Measurements from ENCODE around the gene KCNQ1OT1.

KCNQ1OT1 gene

DNA sequence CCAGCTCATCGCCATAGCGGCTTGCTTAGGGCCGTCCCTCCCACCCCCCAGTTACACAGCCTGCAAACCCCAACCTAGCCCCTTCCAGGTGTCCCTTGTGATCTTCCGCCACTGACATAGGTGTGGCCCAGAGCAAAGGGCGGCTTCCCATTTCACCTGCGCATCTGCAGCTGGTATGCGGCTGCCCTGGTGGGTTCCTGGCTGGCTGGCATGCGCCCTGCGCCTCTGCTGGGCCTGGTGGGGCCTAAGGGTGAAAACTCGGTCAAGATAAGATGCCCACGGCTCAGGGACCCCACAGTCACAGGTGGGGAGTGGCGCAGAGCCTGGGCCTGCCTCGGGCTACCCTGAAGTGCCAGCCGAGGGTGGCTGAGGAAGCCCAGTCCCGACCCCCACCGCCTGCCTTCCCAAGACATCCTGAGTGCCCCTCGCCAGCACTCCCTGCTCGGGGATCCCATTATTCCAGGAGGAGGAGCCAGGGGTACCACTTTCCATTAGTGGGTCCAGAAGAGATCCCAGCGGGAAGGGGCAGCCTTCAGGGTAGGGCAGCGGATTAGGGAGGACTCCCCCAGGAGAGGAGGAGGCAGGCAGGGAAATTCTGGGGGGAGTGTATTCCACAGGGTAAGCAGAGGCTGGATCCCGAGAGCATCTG, 36.9 kb upstream of the KCNQ1OT1 start:
- no peak for DNase-seq

DNA sequence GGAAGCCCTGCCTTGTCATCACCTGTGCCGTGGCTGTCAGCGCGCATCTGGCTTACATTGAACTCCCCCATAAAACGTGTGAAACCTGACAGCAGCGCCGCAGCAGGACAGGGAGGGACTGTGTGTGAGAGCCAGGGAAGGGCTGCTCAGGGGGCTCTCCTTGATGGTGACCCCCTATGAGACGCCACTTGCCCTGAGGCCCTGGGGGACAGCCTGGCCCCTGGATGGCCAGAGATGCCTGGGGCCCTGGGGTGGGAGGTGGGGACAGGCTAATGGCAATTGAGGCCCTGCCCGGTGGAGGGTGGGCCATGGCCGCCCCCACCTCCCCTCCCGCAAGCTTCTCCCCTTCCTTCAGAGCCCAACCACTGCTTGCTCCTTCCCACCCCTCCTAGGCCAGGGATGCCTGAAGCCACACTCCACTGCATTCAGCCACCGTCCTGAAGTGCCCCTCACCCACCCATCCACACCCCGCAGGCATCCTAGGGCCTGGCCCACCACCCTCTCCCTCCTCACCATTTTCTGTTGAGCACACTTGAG, 35.3 kb upstream of the KCNQ1OT1 start:
- no peak for DNase-seq

- DNase-seq = no peak
Observed at GRCh38 chr11:2734181-2735052, 34.6 kb upstream of the KCNQ1OT1 start.

- no peak for DNase-seq
Observed at GRCh38 chr11:2732940-2733628, 33.3 kb upstream of the KCNQ1OT1 start.

- DNase-seq = no peak
Observed at GRCh38 chr11:2732261-2732939, 32.6 kb upstream of the KCNQ1OT1 start.

DNA sequence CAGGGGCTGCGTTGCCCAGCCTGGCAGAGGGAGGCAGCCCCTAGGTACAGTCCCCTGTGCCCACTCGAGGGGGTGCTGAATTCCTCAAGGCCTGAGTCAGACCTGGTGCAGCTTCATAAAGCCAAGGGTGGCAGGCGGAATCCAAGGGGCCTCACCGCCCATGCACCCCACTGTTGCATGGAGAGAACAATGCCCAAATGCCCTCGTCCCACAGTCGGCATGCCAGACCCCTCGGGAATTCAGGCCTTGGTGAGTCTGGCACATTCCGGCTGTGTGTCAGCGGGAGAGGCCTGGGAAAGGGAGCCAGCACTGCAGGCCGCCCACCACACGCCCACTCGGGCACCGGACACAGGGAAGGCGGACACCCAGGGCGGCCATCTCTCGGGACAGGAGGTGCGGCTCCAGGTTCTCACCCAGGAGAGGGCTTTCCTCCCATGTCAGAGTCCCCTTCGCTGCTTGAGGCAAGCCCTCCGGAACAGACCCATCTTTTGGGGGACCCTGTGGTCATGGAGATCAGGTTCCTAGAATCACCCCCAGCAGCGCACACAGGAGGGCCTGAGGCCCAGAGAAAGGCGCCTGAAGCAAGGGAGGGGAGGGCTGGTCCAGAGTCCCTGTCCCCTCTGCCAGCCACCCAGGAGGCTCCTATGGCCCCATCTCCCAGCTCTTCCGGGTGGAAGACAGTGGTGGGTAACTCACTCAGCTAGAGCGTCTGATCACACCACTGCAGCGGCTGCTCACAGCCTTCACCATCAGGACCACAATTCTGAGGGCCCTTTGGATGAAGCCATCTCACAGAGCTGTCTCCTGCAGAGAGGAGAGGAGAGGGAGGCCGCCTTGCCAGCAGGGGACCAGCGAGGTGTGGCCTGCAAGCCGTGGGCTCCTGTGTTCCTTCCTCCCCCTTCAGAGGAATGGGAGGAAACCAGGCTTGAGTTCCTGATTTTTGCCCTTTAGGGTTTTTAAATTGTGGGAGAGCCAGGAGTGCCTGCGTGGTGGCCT, 31.6 kb upstream of the KCNQ1OT1 start:
- DNase-seq = no peak

DNA sequence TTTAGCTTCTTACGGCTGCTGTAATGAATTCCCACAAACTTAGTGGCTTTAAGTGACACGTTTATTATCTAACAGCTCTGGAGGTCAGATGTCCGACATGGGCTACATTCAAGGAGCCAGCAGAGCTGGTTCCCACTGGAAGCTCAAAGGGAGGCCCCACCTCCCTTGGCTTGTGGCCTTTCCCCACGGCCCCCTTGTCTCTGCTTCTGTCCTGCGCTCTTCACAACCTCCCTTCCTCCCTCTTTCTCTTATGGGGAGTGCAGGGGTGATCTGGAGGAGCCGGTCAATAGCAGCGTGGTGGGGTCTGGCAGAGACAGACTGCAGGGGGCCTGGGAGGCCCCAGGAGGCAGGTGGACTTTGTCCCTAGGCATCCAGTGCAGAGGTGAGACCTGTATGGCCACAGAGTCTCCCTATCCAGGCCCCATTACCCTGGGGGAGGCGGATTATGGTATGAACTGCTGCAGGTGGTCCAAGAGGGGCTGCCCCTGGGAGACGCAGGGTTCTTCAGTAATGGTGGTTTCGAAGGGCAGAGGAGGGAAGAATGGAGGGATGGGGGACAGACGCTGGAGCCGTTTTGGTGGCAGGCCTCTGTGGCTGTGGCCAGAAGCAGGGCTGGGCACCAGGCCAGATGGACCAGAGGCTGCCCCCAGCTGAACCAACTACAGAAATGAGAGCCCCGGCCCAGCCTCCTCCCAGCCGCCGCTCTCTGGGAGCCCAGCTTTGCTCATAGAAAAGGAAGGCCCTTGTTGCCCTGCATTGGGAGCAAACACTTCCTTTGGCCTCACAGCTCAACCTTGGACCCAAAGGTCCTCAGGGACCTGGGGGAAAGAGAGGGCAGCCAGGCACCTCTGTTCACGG, 30.7 kb upstream of the KCNQ1OT1 start:
- no peak for DNase-seq

- DNase-seq = no peak
Observed at GRCh38 chr11:2729841-2730240, 30.0 kb upstream of the KCNQ1OT1 start.

GRCh38 chr11:2728663-2729332, 29.0 kb upstream of the KCNQ1OT1 start:
- DNase-seq = no peak

GRCh38 chr11:2728128-2728662, 28.4 kb upstream of the KCNQ1OT1 start:
- no peak for DNase-seq

DNA sequence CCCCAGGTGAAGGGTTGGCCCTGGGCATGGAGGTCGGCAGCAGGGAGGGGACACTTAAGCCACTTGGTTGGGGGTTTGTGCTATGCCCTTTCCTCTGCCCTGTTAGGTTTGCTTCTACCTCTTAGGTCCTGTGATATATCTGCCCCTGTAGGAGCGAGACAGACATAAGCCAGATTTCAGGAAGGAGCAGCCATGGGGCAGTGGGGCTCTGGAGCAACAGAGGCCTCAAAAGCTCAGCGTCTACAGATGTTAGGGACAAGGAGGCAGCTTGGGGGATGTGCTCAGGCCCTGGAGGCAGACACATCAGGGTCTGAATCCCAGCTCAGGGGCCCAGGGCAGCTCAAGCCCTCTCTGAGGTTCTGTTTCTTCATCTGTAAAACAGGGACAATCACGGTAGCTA, 27.2 kb upstream of the KCNQ1OT1 start:
- DNase-seq = no peak

- no peak for DNase-seq
Observed at GRCh38 chr11:2725368-2726300, 25.8 kb upstream of the KCNQ1OT1 start.

DNA sequence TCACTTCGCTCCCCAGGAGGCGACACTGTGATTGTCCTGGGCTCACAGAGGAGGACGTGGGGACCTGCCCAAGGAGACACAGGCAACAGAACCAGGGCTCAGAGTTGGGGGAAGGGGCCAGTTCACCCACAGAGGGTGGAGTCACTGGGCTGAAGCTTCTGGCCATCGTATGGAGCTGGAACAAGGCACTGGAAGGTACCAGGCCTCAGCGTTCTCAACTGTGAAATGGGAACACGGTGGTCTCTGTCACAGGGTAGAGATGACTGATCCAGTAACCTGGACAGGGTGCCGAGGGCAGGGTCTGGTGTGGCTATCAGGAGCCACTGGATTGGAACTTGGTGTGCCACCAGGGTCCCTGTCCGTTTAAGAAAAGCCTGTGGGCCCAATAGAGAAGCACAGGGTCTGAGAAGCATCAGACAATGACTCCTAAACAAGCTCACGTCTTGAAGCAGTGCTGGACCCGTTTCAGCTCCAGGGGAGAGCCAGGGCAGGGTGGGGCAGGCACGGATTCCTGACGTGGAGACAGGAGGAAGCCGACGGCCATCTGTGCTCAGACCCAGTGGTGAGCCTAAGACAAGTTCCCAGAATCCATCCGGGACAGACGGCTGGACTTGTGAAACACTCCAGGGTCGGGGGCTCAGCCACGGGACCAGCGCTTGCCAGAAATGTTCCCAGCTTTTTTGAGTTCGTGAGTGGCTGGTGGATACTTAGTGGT, 25.0 kb upstream of the KCNQ1OT1 start:
- no peak for DNase-seq

- no peak for DNase-seq
Observed at GRCh38 chr11:2724104-2724503, 24.3 kb upstream of the KCNQ1OT1 start.

GRCh38 chr11:2722955-2723354, 23.2 kb upstream of the KCNQ1OT1 start:
- DNase-seq = no peak

GRCh38 chr11:2721210-2721916, 21.6 kb upstream of the KCNQ1OT1 start:
- no peak for DNase-seq

Data from MV-4-11 (cell line).